ENCODE data around the gene LRRIQ1. TPM values are rescaled to one million over a fixed set of nuclear protein-coding genes. Genes with fewer than 3 reads are reported as not detected.

The LRRIQ1 gene
- polyA plus RNA-seq, 1 donor from 2014 or later, result 11.8 TPM

Other genes starting within 250 kb of the LRRIQ1 start
- gene SLC6A15, start 123.6 kb upstream of the LRRIQ1 start, polyA plus RNA-seq, result 11.4 and 13.3 TPM in 2 replicates
- gene TSPAN19, start 74 bp upstream of the LRRIQ1 start, polyA plus RNA-seq, result 3.5 and 4.8 TPM in 2 replicates
- gene ALX1, start 243.9 kb downstream of the LRRIQ1 start, polyA plus RNA-seq, result 0.43 TPM in 1 of 2 replicates, not detected in the other